OCI-LY1 (cell line): ENCODE data around the gene ACAA2.

ENCODE experiments used
- CTCF ChIP-seq: fragments of 200-600 bp; sonication (generic), shearing (Covaris generic); IDR thresholded peaks from 2 replicates; pipeline ENCODE4 v1.5.1; 2017; ENCODE audit warnings: mild to moderate bottlenecking, antibody characterized with exemption, low read length, moderate library complexity, mixed read lengths
- EZH2 ChIP-seq: fragments of 200-600 bp; sonication (generic), shearing (Covaris generic); IDR thresholded peaks from 2 replicates; pipeline ENCODE4 v1.8.0; 2017; ENCODE audit warnings: borderline replicate concordance, mixed run types, mild to moderate bottlenecking, antibody characterized with exemption, low read length, moderate library complexity, mixed read lengths

GRCh38 chr18:49733896-49734585, 79.3 kb downstream of the ACAA2 start:
- TF ChIP-seq CTCF (no peak), EZH2 (no peak)
